GM19328 (cell line): ENCODE measurements around the gene MAP3K21.

Experiments used
- ATAC-seq: cut with Tn5 transposase; IDR thresholded peaks from one replicate; pipeline ENCODE4 v1.9.1; 2021; ENCODE audit warnings: mild to moderate bottlenecking, moderate library complexity; ENCODE audit not compliant: unreplicated experiment

MAP3K21 gene

DNA sequence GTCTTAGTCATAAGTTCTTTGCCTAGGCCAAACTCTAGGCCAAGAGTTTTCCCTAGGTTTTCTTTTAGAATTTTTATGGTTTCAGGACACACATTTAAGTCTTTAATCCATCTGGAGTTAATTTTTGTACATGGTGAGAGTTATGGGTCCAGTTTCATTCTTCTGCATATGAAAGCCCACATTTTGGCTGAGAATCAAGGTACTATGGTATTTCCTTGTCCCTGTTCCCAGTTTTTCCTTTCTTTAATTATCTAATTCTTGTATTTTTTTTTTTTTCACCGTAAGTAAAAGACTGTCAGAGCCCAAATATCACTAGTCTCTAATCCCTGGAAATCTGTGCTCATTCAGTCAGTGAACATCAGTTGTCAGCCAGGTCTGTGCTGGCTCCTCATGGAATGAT, 105.4 kb downstream of the MAP3K21 start:
- no peak for ATAC-seq

DNA sequence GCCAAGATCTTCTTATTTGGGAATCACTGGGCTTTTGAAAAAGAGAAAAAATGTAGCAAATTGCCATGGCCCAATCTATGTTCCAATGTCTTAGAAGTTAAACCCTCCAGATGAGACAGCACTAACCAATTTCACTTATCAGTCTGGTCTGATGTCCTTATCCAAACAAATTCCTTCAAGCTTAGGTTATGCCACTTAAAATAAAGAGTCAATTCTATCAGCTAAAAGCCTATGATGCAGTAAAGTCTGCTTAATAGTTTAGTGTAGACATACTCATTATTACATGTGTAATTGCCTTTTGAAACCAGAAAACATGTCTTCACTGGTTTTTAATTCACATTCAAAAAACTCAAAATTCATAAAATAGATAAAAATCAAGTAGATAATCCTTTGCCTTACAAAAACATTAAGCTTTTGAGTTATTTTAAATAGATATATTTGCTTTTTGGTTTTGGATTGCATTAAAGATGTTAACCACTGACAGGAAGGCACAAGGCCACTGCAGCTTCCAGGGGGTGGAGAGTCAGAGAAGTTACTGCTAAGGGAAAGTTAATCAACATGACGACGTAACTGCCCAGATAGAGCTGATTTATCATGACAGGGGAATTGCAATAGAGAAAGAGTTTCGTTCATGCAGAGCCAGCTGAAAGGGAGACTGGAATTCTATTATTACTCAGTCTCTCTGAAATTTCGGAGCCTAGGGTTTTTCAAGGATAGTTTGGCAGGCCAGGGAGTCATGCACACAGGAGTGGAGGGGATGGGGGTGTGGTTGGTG, 106.1 kb downstream of the MAP3K21 start:
- ATAC-seq: no peak
